NCI-H526 treated with DMSO at 0.1 percent for 48 hours (cell line): ENCODE measurements around the gene NCF2.
A peak's percentile ranks its signal among the peaks of the same experiment; 100 is the strongest.

Experiments
- DNase-seq: peaks from one replicate; lab custom pipeline; 2025; lab: John Stamatoyannopoulos, UW

The NCF2 gene

DNA sequence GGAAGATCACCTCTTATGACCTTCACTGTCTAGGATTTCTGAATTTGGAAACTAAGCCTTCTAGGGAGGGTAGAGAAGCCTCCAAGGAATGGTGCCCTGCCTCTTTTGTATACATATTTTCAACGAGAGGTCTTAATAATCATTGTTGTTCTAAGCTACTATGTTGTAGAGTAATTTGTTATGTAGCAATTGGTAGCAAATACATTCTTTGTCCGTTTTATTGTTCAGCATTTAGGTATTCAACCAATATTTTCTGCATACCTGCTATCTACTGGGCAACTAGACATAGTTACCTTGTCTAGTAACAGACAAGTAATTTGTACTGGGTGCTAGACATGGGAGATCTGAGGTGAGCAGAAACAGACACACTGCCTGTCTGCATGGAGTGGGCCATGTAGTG, 20.8 kb upstream of the NCF2 start:
- DNase-seq = no peak

- DNase-seq = no peak
Measured at GRCh38 chr1:183609759-183610452, 19.6 kb upstream of the NCF2 start.

DNA sequence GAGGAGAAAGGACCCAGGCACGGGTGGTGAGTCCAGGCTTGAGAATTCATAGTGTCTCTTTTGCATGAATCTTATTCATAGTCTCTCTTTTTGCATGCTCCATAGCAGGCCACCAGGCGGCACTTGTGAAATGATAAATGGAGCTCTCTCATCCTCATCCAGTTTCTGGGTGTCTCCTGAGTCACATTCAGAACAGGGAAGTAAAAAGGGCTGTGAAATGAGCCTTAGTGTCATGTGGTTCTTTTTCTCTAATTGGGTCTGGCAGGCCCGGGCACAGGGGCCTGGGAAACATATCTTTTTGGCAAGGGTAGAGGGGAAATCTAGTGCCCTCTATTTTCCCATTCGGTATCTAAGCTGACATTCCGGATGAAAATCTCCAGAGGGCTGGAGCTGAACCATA, 19.1 kb upstream of the NCF2 start:
- DNase-seq = peak; percentile 67

DNA sequence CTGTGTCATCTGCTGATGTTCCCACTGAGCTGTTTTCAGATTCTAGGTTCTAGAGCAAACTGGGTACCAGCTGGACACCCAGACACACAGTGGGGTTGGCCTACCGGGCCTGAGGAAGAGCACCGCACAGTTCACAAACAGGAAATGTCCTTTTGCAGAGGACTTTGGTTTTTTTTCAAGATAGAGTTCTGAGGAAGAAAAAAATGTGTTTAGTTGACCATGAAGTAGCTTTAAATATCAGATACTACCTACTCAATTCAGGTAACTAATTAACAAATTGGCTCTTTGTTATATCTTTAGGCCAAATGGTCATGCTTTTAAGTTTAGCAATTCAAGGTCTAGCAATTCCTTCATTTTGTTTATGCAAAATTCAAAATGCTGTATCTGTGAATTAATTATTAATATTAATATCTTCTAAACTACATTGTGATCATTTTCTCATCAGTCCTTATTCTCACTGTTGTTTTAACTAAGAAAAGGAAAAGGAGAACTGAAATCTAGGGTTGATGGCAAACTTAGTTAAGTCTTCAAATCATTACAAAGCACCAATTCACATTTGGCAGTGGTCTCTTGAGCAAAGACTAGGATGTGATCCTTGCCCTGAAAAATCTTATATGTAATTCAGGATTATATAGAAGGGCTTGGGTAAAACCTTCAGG, 17.2 kb upstream of the NCF2 start:
- DNase-seq = no peak

DNA sequence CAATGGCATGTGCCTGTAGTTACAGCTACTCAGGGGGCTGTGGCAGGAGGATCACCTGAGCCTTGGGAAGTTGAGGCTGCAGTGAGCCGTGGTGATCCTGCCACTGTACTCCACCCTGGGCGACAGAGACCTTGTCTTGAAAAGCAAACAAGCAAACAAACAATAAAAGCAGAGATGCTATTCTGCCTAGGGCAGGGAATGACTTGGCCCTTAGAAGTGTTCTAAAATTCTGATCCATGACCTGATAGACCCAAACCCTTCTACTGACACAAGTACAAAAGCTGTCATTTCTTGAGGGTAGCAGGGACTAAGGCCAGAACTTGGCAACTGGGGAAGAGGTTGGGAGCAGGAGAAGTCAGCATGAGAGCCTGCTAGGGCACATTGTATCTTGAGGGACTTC, 15.6 kb upstream of the NCF2 start:
- DNase-seq = no peak

DNA sequence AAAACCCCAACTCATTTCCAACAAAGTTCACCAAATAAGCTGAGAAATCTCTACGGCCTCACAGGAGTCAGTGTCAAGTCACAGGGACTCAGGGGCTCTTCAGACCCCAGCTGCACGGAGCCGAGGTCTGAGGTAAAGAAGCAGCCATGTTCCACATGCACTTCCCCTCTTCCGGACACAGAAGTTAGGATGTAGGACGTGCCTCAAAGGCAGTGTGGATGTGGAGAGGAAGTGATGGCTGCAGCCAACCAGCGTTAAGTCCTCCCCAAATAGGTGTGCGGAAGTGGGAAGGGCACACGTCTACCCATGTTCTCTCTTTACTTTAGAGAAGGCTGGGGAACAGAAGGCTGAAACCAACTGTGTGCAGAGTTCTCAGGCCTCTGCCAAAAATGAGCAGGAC, 14.6 kb upstream of the NCF2 start:
- DNase-seq = no peak

DNA sequence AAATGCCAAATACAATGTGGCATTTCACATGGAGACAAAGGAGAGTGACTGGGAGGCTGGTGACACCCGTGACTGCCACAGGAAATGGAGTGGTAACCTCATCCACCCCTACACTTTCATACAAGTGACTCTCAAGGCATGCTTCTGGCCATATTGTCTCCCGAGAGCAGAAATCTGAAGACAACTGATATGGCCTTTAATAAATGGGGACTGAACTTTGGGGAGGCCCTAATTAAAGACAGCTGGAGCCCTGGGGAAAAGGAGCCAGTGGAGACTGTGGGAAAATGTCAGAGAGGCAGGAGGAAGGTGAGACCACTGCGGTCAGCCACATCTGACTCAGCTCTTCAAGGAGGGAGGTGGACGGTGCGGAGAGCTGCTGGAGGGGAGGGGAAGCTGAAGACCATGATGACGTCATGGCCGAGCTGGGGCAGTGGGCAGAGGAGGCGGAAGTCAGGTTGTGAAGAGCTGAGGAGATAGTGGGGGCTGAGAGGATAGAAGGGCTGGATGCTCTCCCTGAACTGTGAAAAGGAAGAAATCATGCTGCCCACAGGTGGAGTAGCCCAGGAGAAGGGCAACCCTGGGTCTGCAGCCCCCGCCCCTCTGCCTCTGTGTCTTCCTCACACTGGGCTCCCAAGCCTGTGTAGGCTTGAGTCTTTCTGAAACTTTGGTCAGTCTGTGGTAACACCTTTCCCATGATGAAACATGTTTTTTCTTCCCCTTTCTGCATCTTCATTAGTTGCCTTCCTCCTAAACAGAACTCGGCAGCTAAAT, 14.0 kb upstream of the NCF2 start:
- DNase-seq = no peak

DNA sequence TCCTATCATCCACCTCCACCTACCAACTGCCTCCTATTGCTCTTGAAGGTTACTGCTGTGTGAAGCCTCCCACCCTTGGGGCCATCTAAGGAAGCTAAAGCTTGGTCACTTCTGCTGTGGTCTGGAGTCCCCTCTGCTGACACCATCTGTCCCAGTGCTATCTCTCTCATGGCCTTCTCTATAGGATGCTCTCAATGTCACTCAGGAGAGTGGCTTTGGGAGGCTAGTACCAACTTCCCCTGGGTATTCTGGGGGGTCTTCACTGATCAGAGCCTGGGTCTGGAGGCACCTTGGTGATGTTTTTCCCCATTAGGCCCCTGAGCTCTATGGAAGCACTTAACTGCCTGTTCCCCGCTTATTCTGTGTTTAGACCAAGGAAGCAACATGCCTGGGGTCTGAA, 12.3 kb upstream of the NCF2 start:
- DNase-seq = no peak

DNA sequence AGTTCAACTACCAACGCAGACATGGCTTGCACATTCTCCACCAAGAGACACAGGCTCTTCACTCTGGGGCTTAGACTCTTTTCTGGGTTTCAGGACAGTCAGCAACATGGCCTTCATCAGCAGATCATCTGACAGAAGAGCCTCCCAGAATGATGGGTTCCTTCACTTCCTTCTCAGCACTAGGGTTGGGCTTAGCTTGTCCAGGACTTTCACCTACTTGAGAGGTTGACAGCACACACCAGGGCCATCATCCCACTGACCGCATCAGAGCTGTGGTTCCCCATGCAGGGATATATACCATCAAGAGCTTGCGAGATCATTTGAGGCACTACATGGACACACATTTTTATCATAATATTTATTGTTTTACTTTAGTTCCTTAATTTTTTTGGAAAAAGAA, 10.4 kb upstream of the NCF2 start:
- no peak for DNase-seq

- DNase-seq = no peak
Measured at GRCh38 chr1:183600136-183600535, 9.9 kb upstream of the NCF2 start.

- no peak for DNase-seq
Measured at GRCh38 chr1:183598386-183598785, 8.1 kb upstream of the NCF2 start.

DNA sequence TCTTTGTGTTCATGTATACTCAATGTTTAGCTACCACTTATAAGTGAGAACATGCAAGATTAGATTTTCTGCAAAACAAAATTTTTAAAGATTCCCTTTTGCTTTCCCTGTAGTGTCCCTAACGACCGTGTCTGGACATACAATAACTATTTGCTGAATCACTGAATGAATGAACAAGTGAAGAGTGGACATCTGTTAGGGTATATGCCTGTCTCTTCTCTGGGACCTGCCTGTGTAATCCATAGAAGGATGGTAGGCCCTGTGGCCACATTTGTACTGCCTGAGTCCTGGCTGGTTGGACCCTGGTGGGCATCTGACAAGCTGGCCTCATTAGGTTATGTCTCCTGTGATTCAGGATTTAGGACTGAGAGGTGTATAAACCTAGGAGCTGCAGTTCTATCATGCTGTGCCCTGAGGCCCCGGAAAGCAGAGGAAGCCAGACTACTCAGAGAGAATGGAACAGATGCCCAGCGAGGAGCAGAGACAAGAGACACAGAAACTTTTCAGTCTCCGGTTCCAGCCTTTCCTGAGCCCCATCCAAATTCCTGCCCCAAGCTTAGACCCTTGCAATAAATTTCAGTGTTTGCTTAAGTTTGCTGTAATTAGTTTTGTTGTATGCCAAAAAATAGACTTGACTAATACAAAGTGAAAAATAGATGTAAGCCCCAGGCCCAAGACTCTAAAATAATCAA, 7.5 kb upstream of the NCF2 start:
- DNase-seq = no peak

GRCh38 chr1:183596500-183596899, 6.2 kb upstream of the NCF2 start:
- no peak for DNase-seq

DNA sequence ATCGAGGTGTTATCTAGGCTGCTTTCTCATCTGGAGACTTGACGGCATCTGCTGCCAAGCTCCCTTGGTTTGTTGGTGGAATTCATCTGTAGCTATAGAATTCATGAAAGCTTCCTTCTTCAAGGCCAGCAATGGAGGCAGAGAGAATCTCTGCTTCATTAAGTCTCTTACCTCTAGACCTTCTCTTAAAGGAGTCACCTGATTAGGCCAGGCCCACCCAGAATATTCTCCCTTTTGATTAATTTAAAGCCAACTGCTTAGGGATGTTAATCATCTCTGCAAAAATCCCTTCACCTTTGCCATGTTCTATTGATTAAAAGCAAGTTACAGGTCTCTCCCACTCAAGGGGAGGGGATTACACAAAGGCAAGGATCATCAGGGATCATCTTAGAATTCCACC, 5.3 kb upstream of the NCF2 start:
- no peak for DNase-seq

DNA sequence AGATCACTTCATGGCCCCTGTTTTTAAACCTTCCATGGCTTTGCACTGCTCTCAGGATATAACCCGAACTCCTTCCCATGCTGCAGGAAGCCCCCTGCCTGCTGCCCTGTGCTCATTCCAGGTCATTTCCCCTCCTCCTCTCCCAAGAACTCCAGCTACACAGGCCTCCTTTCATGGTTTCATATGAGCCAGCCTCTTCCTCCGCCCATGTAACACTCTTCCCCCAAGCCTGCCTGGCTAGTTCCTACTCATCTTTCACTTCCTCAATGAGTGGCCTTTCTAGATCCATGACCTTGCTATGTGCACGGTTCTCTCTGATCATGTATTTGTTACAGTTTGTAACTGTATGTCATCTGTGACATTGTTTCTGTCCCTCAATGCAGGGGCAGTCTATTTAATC, 3.1 kb upstream of the NCF2 start:
- DNase-seq = no peak

- DNase-seq = no peak
Measured at GRCh38 chr1:183592733-183593132, 2.5 kb upstream of the NCF2 start.

DNA sequence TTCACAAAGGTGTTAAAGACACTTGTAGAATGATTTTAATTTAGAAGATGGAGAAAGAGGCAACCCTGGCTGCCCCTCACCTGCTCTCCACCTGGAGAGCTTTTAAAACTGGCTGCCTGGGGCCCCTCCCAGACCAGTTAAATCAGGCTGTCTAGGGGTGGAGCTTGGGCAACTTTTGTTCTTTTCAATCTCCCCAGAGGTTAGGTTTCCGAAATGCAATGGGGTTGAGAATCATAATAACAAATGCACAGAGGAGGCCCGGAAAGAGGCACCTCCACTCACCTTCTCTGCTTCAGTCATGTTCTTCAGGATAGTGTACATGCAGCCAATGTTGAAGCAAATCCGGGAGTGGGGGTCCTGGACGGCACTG, 400 bp downstream of the NCF2 start:
- no peak for DNase-seq

- no peak for DNase-seq
Measured at GRCh38 chr1:183589384-183589783, 875 bp downstream of the NCF2 start.

DNA sequence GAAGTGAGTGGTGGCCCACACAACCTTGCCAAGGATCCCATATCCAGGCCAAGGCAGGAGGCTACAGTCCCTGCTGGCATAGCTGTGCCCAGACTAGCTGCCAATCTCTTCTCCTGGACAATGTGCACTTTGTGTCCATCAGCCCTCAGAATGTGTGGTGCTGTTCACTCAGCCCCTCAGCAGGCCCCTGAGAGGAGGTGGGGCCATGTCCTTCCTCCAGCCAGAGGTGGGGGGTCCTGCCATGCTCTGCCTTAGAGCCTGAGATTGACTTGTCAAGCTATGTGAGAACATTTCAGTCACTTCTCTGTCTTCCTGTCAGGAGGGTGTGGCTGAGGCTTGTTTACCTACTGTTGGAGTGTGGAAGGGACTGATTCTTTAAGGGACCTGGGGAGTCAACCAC, 1.4 kb downstream of the NCF2 start:
- DNase-seq = no peak

- DNase-seq = no peak
Measured at GRCh38 chr1:183586926-183587325, 3.3 kb downstream of the NCF2 start.

DNA sequence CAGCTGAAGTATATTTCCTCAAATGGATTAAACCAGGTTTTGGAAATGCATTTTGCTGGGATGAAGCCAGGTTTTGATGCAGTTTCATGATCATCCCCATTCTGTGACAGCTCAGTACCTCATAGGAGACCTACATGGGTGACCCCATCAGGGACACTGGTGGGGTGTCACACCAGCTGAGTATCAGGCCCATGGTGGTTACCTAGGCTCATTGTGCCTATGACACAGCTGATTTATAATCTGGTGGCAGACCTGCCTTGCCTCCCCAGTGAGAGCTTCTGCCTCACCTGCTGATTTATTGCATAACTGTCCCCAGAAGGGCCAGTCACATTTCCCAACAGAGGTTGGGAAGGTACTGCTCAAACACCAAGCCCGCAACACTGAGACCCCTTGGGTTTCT, 3.8 kb downstream of the NCF2 start:
- no peak for DNase-seq

DNA sequence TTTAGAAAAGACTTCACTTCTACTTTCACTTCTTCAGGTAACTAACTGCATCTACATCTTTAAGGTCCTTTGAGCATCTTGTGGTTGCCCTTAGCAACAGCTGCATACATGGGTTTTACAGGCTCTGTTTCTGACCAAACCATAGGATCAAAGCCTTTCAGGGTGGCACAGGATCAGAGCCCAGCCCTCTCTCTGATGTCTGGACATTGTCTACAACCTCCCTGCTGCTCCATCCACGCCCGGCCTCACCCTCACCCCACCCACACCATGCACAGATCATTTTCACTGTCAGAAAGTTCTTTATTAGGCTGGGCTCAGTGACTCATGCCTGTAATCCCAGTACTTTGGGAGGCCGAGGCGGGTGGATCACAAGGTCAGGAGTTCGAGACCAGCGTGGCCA, 5.2 kb downstream of the NCF2 start:
- DNase-seq = no peak

GRCh38 chr1:183584147-183584546, 6.1 kb downstream of the NCF2 start:
- DNase-seq = no peak
